HepG2 (cell line): ENCODE results near the gene PSMA2. TPM values are rescaled to one million over a fixed set of nuclear protein-coding genes. Genes with fewer than 3 reads are reported as not detected.

ENCODE experiments used
- CBFB ChIP-seq: sonication (generic); formaldehyde crosslinking; IDR thresholded peaks from 2 replicates; pipeline ENCODE4 v1.4.0; 2020; ENCODE audit warnings: missing genetic modification reagents
- CENPBD1 ChIP-seq: sonication (generic); formaldehyde crosslinking; IDR thresholded peaks from 2 replicates; pipeline ENCODE4 v1.8.0; 2022; ENCODE audit warnings: missing genetic modification reagents, low read depth, mild to moderate bottlenecking, borderline replicate concordance
- ISL2 ChIP-seq: sonication (generic); formaldehyde crosslinking; IDR thresholded peaks from 2 replicates; pipeline ENCODE4 v1.5.0; 2020; ENCODE audit warnings: missing genetic modification reagents
- MXI1 ChIP-seq: IDR thresholded peaks from 3 replicates; pipeline ENCODE4 v1.6.1; 2012; ENCODE audit warnings: low read depth, low read length, inconsistent platforms, borderline replicate concordance
- NFKB2 ChIP-seq: sonication (generic); formaldehyde crosslinking; IDR thresholded peaks from 2 replicates; pipeline ENCODE4 v1.4.0; 2020; ENCODE audit warnings: missing genetic modification reagents, borderline replicate concordance
- ONECUT2 ChIP-seq: sonication (generic); formaldehyde crosslinking; IDR thresholded peaks from 2 replicates; pipeline ENCODE4 v1.4.0; 2020; ENCODE audit warnings: missing genetic modification reagents
- PBX2 ChIP-seq: IDR thresholded peaks from 2 replicates; pipeline ENCODE4 v1.6.1; 2016; ENCODE audit warnings: control low read depth
- RNF2 ChIP-seq: fragments of 450-650 bp; conservative IDR thresholded peaks from 2 replicates; pipeline ENCODE4 v1.6.1; 2016; ENCODE audit warnings: low read depth
- SIN3A ChIP-seq: IDR thresholded peaks from 2 replicates; pipeline ENCODE4 v1.6.1; 2011; ENCODE audit warnings: low read depth, mild to moderate bottlenecking, control low read depth, low read length, borderline replicate concordance
- TFDP1 ChIP-seq: IDR thresholded peaks from 2 replicates; pipeline ENCODE4 v1.6.1; 2016; ENCODE audit warnings: missing compliant biosample characterization, missing genetic modification reagents, borderline replicate concordance
- THAP11 ChIP-seq: IDR thresholded peaks from 2 replicates; pipeline ENCODE4 v1.6.1; 2016; ENCODE audit warnings: missing biosample characterization, missing genetic modification reagents
- TRIM22 ChIP-seq: fragments of 450-650 bp; IDR thresholded peaks from 2 replicates; pipeline ENCODE4 v1.6.1; 2017
- ZBED4 ChIP-seq: sonication (generic); formaldehyde crosslinking; IDR thresholded peaks from 2 replicates; pipeline ENCODE4 v1.4.0; 2020; ENCODE audit warnings: missing genetic modification reagents, borderline replicate concordance
- ZNF230 ChIP-seq: sonication (generic); formaldehyde crosslinking; IDR thresholded peaks from 2 replicates; pipeline ENCODE4 v1.4.0; 2020; ENCODE audit warnings: mild to moderate bottlenecking, missing genetic modification reagents
- ZNF232 ChIP-seq: sonication (generic); formaldehyde crosslinking; IDR thresholded peaks from 2 replicates; pipeline ENCODE4 v1.4.0; 2020; ENCODE audit warnings: missing genetic modification reagents, borderline replicate concordance
- ZNF3 ChIP-seq: IDR thresholded peaks from 2 replicates; pipeline ENCODE4 v1.7.0; 2017; ENCODE audit warnings: inconsistent platforms
- ZNF720 ChIP-seq: sonication (generic); formaldehyde crosslinking; IDR thresholded peaks from 2 replicates; pipeline ENCODE4 v1.4.0; 2020; ENCODE audit warnings: missing genetic modification reagents
- ZNF749 ChIP-seq: sonication (generic); formaldehyde crosslinking; IDR thresholded peaks from 2 replicates; pipeline ENCODE4 v1.8.0; 2022; ENCODE audit warnings: mild to moderate bottlenecking, missing genetic modification reagents, moderate library complexity, borderline replicate concordance
- polyA plus RNA-seq, 8 experiments: library from polyadenylated mRNA; depleted of rRNA in 3 of 8; stranded (reverse) in 7 of 8; unstranded in 1 of 8; fragments of >200 nt; fragmentation: Illumina TruSeq in 4 of 8; extraction: Trizol in 4 of 8; gene quantifications; 2 replicates each; pipeline versions ENCODE4 v1.2.1 to v1.2.3, GENCODE V29; 2011 to 2016; ENCODE audit warnings: low read depth in 4 of 8, missing spikeins in 1 of 8, mixed read lengths in 1 of 8; ENCODE audit not compliant: insufficient read depth in 1 of 8
- total RNA-seq, 5 experiments: library from RNA; depleted of rRNA; stranded (reverse); fragments of >200 nt; fragmentation: Illumina TruSeq; extraction: Trizol; gene quantifications; 2 replicates each; pipeline ENCODE4 v1.2.3, GENCODE V29; 2016; ENCODE audit warnings: low read depth in 1 of 5

PSMA2 gene
- total and polyA plus RNA-seq, 2 of the 13 experiments (the other 11 are each of a cell fraction or from before 2014, with no cell fraction given): 125 to 266 TPM

GRCh38 chr7:42911454-42912447 is 20.2 kb downstream of the PSMA2 start, which contains the start of gene C7orf25 (continued):
- no peak for TF ChIP-seq ONECUT2 (CRISPR knock-in tag)
- peak; percentile 83; the same call in 2 of the 3 replicates for TF ChIP-seq MXI1
- peak; percentile 88; the same call in 1 of the 2 replicates for TF ChIP-seq ZNF749
- TF ChIP-seq ZNF230 (CRISPR knock-in tag): peak; percentile 46; the same call in 1 of the 2 replicates
- TF ChIP-seq CENPBD1 (CRISPR knock-in tag): no peak
- peak; percentile 70; the same call in 1 of the 2 replicates for TF ChIP-seq RNF2
- TF ChIP-seq TFDP1 (CRISPR knock-in tag): peak; percentile 85
- TF ChIP-seq SIN3A: no peak
- peak; percentile 85 for TF ChIP-seq ZBED4 (CRISPR knock-in tag)
- TF ChIP-seq ZNF720 (CRISPR knock-in tag): no peak
- TF ChIP-seq NFKB2 (CRISPR knock-in tag): peak; percentile 86
- TF ChIP-seq ISL2 (CRISPR knock-in tag): peak; percentile 61; the same call in 1 of the 2 replicates
- TF ChIP-seq TRIM22: no peak
- TF ChIP-seq ZNF3 (CRISPR knock-in tag): no peak
- peak; percentile 91 for TF ChIP-seq CBFB
- peak; percentile 90 for TF ChIP-seq ZNF232 (CRISPR knock-in tag)
- TF ChIP-seq PBX2 (CRISPR knock-in tag): no peak
- TF ChIP-seq THAP11: peak; percentile 92
